ENCODE results near the gene RBMS3.

The RBMS3 gene

GRCh38 chr3:29601861-29602585 is 321.2 kb downstream of the RBMS3 start:
- DNase-seq (ENCODE audit: extremely low spot score): no peak
- ChIA-PET POLR2A (no interaction called here), CTCF (no interaction called here)
- TF ChIP-seq HDGF (IDR thresholded peaks at IDR 0.05; ENCODE audit: borderline replicate concordance) (no peak), FOXA1 (IDR thresholded peaks at IDR 0.05) (no peak), FOXM1 (IDR thresholded peaks at IDR 0.05; ENCODE audit: borderline replicate concordance) (no peak), CTBP1 (IDR thresholded peaks at IDR 0.05; ENCODE audit: borderline replicate concordance) (no peak), SUZ12 (IDR thresholded peaks at IDR 0.05) (no peak), NFRKB (IDR thresholded peaks at IDR 0.05) (no peak), SP1 (IDR thresholded peaks at IDR 0.05) (no peak), FOXK2 (IDR thresholded peaks at IDR 0.05) (no peak), ARNT (IDR thresholded peaks at IDR 0.05) (no peak), BHLHE40 (IDR thresholded peaks at IDR 0.05; ENCODE audit: borderline replicate concordance) (no peak), ELF4 (IDR thresholded peaks at IDR 0.05) (no peak), PKNOX1 (IDR thresholded peaks at IDR 0.05) (no peak)

GRCh38 chr3:29605845-29606244 is 325.0 kb downstream of the RBMS3 start:
- ChIA-PET CTCF (no interaction called here), POLR2A (no interaction called here)
- no peak for DNase-seq (ENCODE audit: extremely low spot score)
- TF ChIP-seq HDGF (IDR thresholded peaks at IDR 0.05; ENCODE audit: borderline replicate concordance) (no peak), SP1 (IDR thresholded peaks at IDR 0.05) (no peak), LEF1 (IDR thresholded peaks at IDR 0.05; ENCODE audit: borderline replicate concordance) (no peak), FOXK2 (IDR thresholded peaks at IDR 0.05) (no peak)

- TF ChIP-seq ARNT (IDR thresholded peaks at IDR 0.05): no peak
- no peak for TF ChIP-seq BHLHE40 (IDR thresholded peaks at IDR 0.05; ENCODE audit: borderline replicate concordance)
- no peak for TF ChIP-seq SUZ12 (IDR thresholded peaks at IDR 0.05)
- no peak for DNase-seq (ENCODE audit: extremely low spot score)
- POLR2A ChIA-PET: no interaction called here
- CTCF ChIA-PET: no interaction called here
These were observed 325.5 kb downstream of the RBMS3 start for GRCh38 chr3:29606416-29606815.

- ChIA-PET CTCF (no interaction called here), POLR2A (no interaction called here)
- TF ChIP-seq L3MBTL2 (conservative IDR thresholded peaks at IDR 0.05) (no peak), SP1 (IDR thresholded peaks at IDR 0.05) (no peak), ELF4 (IDR thresholded peaks at IDR 0.05) (no peak), BHLHE40 (IDR thresholded peaks at IDR 0.05; ENCODE audit: borderline replicate concordance) (no peak), SUZ12 (IDR thresholded peaks at IDR 0.05) (no peak), ZNF384 (IDR thresholded peaks at IDR 0.05) (no peak), NFRKB (IDR thresholded peaks at IDR 0.05) (no peak), TARDBP (IDR thresholded peaks at IDR 0.05) (no peak), FOXK2 (IDR thresholded peaks at IDR 0.05) (no peak)
- DNase-seq (ENCODE audit: extremely low spot score): no peak
These were observed 327.8 kb downstream of the RBMS3 start for GRCh38 chr3:29608414-29609327.

- POLR2A ChIA-PET: no interaction called here
- CTCF ChIA-PET: no interaction called here
- no peak for TF ChIP-seq LEF1 (IDR thresholded peaks at IDR 0.05; ENCODE audit: borderline replicate concordance)
- no peak for TF ChIP-seq TARDBP (IDR thresholded peaks at IDR 0.05)
- TF ChIP-seq BHLHE40 (IDR thresholded peaks at IDR 0.05; ENCODE audit: borderline replicate concordance): no peak
- no peak for TF ChIP-seq HDGF (IDR thresholded peaks at IDR 0.05; ENCODE audit: borderline replicate concordance)
- no peak for TF ChIP-seq ZNF384 (IDR thresholded peaks at IDR 0.05)
- TF ChIP-seq FOXA1 (IDR thresholded peaks at IDR 0.05): no peak
- no peak for TF ChIP-seq PKNOX1 (IDR thresholded peaks at IDR 0.05)
- no peak for TF ChIP-seq ARNT (IDR thresholded peaks at IDR 0.05)
- no peak for TF ChIP-seq NFRKB (IDR thresholded peaks at IDR 0.05)
- TF ChIP-seq SUZ12 (IDR thresholded peaks at IDR 0.05): no peak
- no peak for TF ChIP-seq SP1 (IDR thresholded peaks at IDR 0.05)
- no peak for TF ChIP-seq CTBP1 (IDR thresholded peaks at IDR 0.05; ENCODE audit: borderline replicate concordance)
- no peak for TF ChIP-seq L3MBTL2 (conservative IDR thresholded peaks at IDR 0.05)
- DNase-seq (ENCODE audit: extremely low spot score): no peak
These were observed 328.5 kb downstream of the RBMS3 start for GRCh38 chr3:29609328-29609811.

- ChIA-PET POLR2A (no interaction called here), CTCF (no interaction called here)
- TF ChIP-seq LEF1 (IDR thresholded peaks at IDR 0.05; ENCODE audit: borderline replicate concordance) (no peak), CTBP1 (IDR thresholded peaks at IDR 0.05; ENCODE audit: borderline replicate concordance) (no peak), FOXM1 (IDR thresholded peaks at IDR 0.05; ENCODE audit: borderline replicate concordance) (no peak), FOXK2 (IDR thresholded peaks at IDR 0.05) (no peak), ZNF384 (IDR thresholded peaks at IDR 0.05) (no peak), BHLHE40 (IDR thresholded peaks at IDR 0.05; ENCODE audit: borderline replicate concordance) (no peak), ELF4 (IDR thresholded peaks at IDR 0.05) (no peak), SUZ12 (IDR thresholded peaks at IDR 0.05) (no peak), TARDBP (IDR thresholded peaks at IDR 0.05) (no peak), HDGF (IDR thresholded peaks at IDR 0.05; ENCODE audit: borderline replicate concordance) (no peak), SP1 (IDR thresholded peaks at IDR 0.05) (no peak)
- no peak for DNase-seq (ENCODE audit: extremely low spot score)
These were observed 329.9 kb downstream of the RBMS3 start for GRCh38 chr3:29610781-29611180.

Measured in HEK293T (cell line).